HG03342 (cell line): ENCODE data around the gene ZFYVE28.

Experiments
- ATAC-seq: cut with Tn5 transposase; IDR thresholded peaks from one replicate; pipeline ENCODE4 v1.9.1; 2021; ENCODE audit warnings: mild to moderate bottlenecking, moderate library complexity; ENCODE audit not compliant: unreplicated experiment

ZFYVE28 gene

GRCh38 chr4:2428496-2429213 lies 10.2 kb upstream of the ZFYVE28 start:
- ATAC-seq = no peak

GRCh38 chr4:2427383-2428334 lies 9.2 kb upstream of the ZFYVE28 start:
- no peak for ATAC-seq

GRCh38 chr4:2426711-2427275 lies 8.3 kb upstream of the ZFYVE28 start:
- no peak for ATAC-seq

GRCh38 chr4:2426069-2426397 lies 7.6 kb upstream of the ZFYVE28 start:
- ATAC-seq = no peak

GRCh38 chr4:2425386-2426068 lies 7.1 kb upstream of the ZFYVE28 start:
- no peak for ATAC-seq

GRCh38 chr4:2424581-2424980 lies 6.1 kb upstream of the ZFYVE28 start:
- ATAC-seq = no peak

- no peak for ATAC-seq
These were observed 5.2 kb upstream of the ZFYVE28 start for GRCh38 chr4:2423695-2424094.

- no peak for ATAC-seq
These were observed 4.6 kb upstream of the ZFYVE28 start for GRCh38 chr4:2423066-2423465.

- ATAC-seq = no peak
These were observed 3.5 kb upstream of the ZFYVE28 start for GRCh38 chr4:2421928-2422327.

GRCh38 chr4:2419814-2420213 lies 1.4 kb upstream of the ZFYVE28 start:
- no peak for ATAC-seq

- ATAC-seq = peak; percentile 86
These were observed 466 bp upstream of the ZFYVE28 start, which contains the start of gene CFAP99 for GRCh38 chr4:2418650-2419571. CFAP99 (plus strand) TSS chr4:2418955.

- ATAC-seq = no peak
These were observed 1.1 kb downstream of the ZFYVE28 start for GRCh38 chr4:2417226-2417764.

- no peak for ATAC-seq
These were observed 1.8 kb downstream of the ZFYVE28 start for GRCh38 chr4:2416564-2417225.

GRCh38 chr4:2415881-2416563 lies 2.4 kb downstream of the ZFYVE28 start:
- ATAC-seq = no peak

GRCh38 chr4:2415213-2415612 lies 3.2 kb downstream of the ZFYVE28 start:
- no peak for ATAC-seq

GRCh38 chr4:2413821-2414610 lies 4.4 kb downstream of the ZFYVE28 start:
- ATAC-seq = no peak

- peak; percentile 49 for ATAC-seq
These were observed 5.3 kb downstream of the ZFYVE28 start for GRCh38 chr4:2412885-2413716.
